GM19099 (cell line): ENCODE data around the gene TPRN.

Source experiments
- POLR2A ChIP-seq: IDR thresholded peaks from 3 replicates; pipeline ENCODE4 v1.6.1; 2011; ENCODE audit warnings: low read depth; ENCODE audit not compliant: insufficient read length; ENCODE audit errors: extremely low read depth

TPRN gene

GRCh38 chr9:137229903-137230704, 29.6 kb upstream of the TPRN start:
- TF ChIP-seq POLR2A: no peak

GRCh38 chr9:137228968-137229896, 28.7 kb upstream of the TPRN start:
- TF ChIP-seq POLR2A: no peak

GRCh38 chr9:137228506-137228967, 28.0 kb upstream of the TPRN start:
- no peak for TF ChIP-seq POLR2A

GRCh38 chr9:137227853-137228505, 27.4 kb upstream of the TPRN start:
- no peak for TF ChIP-seq POLR2A

GRCh38 chr9:137227054-137227852, 26.7 kb upstream of the TPRN start, which contains the start of gene RNF224:
TSS of gene RNF224 (plus strand) at chr9:137227502. CDS start at chr9:137228336, 834 bp downstream.
- no peak for TF ChIP-seq POLR2A

- no peak for TF ChIP-seq POLR2A
Measured at GRCh38 chr9:137226338-137227053, 26.0 kb upstream of the TPRN start.

GRCh38 chr9:137225699-137226331, 25.3 kb upstream of the TPRN start:
- TF ChIP-seq POLR2A: no peak

- TF ChIP-seq POLR2A: no peak
Measured at GRCh38 chr9:137224830-137225694, 24.5 kb upstream of the TPRN start, which contains the start of gene CYSRT1. TSS of gene CYSRT1 (plus strand) at chr9:137225174. CDS start at chr9:137225622, 448 bp downstream.

GRCh38 chr9:137223078-137223970, 22.8 kb upstream of the TPRN start:
- peak; percentile 86 for TF ChIP-seq POLR2A

GRCh38 chr9:137222190-137223077, 21.9 kb upstream of the TPRN start, which contains the start of gene RNF208:
TSS of gene RNF208 (minus strand) at chr9:137222240. CDS start at chr9:137221212, 1,028 bp downstream.
- TF ChIP-seq POLR2A: no peak
